GM19324 (cell line): ENCODE measurements around the gene LARGE2.

ENCODE experiments used
- ATAC-seq: cut with Tn5 transposase; IDR thresholded peaks from one replicate; pipeline ENCODE4 v1.9.1; 2021; ENCODE audit warnings: mild to moderate bottlenecking, moderate library complexity; ENCODE audit not compliant: unreplicated experiment, low FRiP score

The LARGE2 gene

DNA sequence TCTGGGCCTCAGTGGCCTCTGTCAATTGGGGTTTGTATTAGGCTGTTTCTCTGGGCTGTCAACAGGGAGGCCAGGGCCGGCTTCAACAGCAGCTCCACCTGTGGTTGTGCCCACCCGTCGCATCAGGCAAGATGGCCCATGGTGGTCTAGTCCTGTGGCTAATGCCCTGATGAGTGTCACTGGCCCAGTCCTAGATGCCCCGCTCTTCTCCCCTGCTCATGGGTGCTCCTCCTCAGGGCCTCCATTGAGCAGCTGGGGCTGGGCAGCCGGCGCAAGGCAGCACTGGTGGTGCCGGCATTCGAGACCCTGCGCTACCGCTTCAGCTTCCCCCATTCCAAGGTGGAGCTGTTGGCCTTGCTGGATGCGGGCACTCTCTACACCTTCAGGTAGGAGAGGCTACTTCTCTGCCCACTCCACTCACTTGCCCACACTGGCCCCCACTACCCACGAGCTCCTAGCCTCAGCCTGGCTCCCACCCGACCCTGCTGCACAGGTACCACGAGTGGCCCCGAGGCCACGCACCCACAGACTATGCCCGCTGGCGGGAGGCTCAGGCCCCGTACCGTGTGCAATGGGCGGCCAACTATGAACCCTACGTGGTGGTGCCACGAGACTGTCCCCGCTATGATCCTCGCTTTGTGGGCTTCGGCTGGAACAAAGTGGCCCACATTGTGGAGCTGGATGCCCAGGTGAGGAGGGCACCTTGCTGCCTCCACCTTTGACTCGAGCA is 5.4 kb downstream of the LARGE2 start:
- ATAC-seq = no peak

DNA sequence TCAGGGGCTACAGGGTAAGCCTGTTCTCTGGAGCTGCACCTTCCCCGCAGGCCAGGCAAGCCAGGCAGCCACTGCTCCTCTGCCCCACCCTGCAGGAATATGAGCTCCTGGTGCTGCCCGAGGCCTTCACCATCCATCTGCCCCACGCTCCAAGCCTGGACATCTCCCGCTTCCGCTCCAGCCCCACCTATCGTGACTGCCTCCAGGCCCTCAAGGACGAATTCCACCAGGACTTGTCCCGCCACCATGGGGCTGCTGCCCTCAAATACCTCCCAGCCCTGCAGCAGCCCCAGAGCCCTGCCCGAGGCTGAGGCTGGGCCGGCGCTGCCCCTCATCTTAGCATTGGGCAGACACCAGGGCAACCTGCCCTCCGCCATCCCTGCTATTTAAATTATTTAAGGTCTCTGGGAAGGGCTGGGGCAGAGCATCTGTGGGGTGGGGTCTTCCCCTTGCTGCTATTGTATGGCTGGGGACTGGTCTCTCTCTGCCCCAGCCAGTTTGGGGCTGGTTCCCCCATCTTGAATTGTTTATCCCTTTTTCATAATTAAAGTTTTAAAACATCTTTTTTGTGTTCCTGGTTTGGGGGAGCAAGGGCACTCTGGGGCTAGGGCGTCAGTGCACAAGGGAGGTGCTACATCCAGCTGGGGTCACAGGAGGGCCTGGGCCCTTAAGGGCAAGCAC is 6.2 kb downstream of the LARGE2 start:
- ATAC-seq = no peak

DNA sequence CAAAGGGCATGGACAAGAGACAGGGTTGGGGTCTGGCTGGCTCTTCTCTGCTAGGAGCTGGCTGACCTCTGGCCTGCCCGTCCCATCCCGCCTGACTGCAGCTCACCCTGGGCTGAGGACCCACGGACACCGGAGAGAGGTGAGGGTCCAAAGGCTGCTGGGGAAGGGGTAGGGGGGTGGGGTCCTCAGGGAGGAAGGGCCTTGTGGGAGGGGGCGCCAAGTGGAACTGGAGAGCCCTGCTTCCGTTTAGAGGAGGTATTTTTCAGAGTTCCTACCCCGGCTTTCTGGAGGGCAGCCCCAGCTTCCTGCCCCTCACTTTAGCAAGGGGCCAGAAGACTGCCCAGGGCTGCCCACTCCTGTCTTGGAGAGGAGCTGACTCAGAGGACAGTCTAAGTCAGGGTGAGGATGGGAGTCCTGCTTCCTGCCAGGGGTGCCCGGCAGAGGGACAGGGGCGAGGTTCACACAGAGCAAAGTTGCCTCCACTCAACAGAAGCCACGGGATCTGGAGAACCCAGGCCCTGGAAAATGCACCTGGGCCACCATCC is 7.1 kb downstream of the LARGE2 start:
- peak; percentile 16 for ATAC-seq

DNA sequence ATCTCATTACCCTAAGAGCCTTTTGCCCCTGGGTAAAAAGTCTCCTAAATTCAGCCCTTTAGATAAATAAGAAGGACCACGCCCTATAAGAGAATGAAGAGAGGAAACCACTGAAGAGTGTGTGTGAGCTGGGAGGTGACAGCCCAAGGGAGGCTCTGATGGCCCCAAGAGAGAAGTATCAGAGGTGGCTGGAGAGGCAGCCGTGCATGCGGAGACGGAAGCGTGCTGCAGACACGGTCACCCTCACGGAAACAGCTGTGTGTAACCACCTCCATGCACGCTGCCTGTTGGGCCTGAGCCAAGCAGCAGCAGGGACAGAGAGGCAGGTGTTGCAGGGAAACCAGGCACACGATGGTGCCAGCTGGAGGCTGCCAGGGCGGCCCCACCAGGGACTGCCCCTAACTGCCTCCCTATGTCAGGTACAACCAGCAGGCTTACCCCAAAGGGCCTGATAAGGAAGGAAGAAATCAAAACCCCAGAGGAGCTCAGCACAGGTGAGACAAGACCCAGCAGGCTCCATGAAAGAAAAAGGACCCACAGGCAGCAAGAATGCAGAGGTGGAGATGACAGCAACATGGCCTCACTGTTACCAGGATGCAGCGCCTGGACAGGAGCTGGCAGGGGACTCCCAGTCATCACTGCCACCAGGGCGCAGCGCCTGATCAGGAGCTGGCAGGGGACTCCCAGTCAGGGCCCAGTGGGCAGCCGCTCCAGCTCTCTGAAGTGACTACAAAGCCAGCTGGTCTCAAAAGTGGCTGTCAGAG is 7.8 kb downstream of the LARGE2 start:
- peak; percentile 94 for ATAC-seq

DNA sequence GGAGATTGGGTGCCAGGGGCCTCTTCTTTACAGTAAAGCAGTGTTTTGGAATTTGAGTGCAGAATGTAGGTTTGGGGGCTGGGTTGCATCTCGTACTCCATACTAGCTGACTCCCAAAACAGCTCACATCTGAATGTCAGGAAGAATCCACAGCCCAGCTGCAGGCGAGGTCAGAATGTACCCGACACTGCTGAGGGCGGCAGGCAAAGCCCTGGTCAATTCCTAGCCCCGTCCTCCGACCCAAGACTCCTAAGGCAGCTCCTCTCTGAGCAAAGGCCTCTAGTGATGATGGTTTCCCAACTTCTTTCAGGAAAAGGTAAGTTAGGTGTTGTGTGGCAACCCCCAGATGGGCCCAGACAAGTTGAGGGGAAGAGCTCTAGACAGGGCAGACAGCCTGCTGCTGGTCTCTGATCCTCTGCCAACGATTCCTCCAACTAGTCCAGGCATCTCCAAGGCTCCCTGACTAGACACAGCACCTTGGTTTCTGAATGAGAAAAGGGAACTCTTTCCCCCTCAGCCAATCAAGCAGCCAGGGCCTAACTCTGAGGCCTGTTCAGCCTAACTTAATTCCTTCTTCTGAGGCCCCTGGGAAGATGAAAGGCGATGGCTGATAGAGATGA is 8.6 kb downstream of the LARGE2 start:
- ATAC-seq = no peak

DNA sequence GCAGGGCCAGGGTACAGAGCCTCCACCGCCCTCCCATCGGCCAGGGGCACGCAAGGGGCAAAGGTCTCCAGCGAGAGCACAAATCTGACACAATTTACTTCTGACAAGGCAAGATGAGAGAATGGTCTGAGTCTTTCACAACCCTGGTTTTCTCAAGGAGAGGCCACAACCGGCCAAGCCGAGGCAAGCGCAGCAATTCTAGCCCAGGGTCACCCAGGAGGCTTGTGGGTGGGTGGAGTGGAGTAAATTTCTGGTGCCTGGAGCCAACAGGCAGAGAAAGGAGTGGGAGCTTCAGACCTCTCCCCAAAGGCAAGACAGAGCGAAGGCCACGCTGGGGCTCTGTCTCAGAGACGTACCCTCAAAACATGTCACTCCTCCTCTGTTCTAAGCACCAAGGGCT is 9.3 kb downstream of the LARGE2 start:
- ATAC-seq = no peak

DNA sequence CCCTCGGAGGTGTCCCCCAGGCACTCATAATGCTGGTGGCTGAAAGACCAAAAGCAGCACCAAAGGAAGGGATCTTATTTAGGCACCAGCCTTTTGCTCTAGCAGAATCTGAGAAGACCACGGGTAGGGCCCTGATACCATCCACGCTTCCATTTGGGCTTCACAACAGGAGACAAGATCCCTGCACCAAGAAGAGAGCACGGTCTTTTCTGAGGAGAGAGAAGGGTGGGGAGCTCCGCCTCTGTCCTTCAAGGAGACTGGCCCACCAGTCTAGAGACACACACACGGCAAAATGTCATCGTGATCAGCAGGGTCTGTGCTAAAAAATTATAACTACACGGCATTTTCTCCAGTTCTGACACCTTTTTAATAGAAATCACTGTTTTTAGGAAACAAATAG is 9.8 kb downstream of the LARGE2 start:
- no peak for ATAC-seq

DNA sequence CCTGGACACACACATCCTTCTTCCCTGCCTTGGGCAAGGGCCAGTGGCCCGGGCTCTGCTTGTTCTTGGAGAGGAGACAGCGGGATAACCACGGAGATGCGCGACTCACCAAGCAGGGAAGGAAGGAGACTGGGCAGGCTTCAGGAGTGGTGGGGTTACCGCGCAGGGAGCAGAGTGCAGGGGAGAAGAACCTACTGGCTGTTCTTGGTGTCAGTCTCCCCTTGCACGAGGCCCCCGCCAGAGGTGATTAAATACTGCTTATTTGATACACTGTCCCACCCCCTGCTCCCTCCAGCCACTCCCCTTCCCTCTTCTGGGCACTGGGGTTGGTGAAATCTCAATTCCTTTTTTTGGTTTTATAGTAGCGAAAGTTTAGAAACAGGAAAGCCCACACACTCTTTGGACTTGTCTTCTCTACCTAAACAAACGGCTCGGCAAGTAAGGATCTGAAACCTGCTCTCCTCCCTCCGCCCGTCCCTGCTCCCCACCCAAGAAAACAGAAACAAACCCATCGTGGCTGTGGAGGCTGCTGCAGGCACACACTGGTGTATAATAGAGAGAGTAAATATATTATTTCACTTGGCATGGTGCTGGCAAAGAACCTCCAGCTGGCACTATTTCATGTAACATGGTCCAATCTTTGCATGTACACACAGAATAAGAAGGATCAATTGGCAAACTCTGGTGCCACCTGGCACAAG is 10.8 kb downstream of the LARGE2 start:
- ATAC-seq = no peak

DNA sequence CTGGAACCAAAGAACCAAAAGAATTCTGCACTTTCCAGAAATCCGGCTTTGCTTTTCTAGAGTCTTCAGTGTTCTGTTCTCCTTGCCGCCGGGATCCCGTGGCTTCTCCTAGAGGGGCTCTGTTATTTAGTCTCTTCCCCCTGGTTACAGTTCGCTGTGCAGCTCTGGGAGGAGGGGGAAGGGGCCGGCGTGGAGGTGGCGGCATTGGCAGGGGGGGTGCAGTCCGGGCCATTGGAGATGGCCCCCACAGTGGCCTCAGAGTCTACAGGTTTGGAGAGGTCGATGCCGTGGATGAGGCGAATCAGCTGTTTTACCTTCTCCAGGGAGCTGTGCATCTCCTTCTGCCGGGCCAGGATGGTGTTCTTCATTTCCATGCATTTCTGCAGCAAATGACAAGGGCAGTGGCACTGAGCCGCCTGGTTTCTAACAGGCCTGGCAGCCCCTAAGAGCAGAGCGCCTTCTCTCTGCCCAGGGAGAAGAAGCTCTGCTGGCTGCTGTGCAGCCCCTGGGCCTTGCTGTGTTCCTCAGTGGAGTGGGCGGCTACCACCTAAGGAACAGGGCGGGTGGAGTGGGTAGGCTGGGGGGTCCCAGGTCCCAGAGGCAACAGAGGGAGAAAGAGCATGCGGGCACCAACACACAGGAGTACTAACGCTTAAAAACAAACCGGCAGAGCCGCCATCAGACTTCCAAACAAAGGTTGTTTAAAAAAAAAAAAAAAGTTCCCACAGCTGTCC is 11.6 kb downstream of the LARGE2 start:
- no peak for ATAC-seq

DNA sequence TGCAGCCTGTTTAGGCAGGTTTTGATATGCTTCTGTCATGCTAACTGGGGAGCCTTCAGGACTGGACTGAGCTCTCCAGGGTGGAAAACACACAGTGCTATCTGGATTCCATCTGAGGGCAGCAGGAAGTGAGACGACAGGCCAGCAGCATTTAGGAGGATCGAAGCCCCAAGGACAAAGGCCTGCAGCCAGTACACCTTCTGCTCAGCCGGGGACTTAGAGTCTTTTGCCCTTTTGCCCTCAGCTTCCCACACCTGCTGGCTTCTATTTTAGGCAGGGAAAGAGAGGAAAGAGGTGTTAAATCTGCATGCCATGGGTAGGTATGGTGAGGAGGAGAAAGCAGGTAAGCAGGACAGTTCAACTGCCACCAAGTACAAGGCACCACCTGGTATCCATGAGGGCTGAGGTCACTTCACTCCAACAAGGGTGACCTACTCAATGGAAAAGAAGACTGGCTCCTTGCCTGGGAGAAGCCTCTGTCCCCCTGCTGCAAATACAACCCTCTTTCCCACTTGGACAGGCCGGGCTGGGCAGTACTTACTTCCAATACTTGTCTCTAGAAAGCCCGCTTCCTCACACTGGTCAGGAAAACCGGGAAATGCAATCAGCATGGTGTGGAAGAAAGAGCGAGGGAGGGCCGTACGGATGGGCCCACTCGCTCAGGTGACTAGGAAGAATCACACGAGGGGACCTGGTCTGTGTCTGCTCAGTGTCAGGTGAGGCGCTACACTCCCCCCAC is 12.3 kb downstream of the LARGE2 start:
- no peak for ATAC-seq

DNA sequence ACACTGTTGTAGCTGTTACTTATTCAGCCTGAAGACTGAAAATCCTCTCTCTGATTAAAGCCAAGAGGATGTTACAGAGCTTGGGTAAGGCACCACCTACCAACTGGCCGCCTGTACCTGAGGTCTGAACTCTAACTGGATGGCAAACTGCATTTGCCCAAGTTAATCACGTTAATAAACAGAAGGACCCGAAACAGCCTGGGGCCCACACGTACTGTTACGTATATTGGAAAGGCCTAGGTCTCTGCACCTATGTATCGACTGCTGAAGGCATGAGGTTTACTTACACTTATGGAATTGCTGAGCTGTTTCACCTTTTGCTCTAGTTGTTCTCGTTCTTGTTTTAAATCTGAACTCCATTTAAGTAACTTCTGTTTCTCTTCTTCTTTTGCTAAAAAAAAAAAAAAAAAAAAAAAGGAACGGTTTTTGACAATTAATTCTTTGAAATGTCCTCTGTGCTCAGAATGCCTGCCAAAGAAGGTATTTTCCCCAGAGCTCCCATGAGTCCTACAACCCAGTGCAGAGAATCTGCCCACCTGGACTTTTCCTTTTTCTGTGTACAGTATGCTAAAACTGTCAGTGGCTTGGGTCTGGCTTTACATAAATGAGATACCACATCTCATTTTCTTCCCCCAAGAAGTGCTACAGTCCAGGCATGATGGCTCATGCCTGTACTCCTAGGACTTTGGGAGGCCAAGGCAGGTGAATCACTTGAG is 13.1 kb downstream of the LARGE2 start:
- no peak for ATAC-seq

DNA sequence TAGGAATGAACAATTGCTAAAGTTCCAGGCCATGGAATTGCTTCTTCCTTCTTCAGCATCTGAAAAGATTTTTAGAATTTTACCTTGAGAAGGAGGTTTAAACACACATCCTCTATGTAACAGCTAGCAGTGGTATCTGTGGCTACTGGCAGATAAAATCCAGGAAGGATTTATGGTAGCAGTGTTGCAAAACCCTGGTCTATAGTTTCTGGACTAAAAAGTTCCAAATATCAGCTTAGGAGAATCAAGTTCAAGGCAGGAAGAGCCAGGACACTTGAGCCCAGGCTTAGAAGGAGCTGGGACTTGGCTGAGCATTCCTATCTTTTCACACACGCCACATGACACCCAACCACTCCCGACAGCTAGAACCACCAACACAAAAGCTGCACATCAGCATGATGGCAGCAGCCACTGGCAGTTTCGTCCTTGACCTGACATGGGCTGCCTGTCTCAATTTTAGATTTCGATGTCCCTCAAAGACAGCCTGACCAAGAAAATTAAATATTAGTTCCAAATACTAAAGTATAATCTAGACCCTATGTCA is 14.1 kb downstream of the LARGE2 start:
- no peak for ATAC-seq

DNA sequence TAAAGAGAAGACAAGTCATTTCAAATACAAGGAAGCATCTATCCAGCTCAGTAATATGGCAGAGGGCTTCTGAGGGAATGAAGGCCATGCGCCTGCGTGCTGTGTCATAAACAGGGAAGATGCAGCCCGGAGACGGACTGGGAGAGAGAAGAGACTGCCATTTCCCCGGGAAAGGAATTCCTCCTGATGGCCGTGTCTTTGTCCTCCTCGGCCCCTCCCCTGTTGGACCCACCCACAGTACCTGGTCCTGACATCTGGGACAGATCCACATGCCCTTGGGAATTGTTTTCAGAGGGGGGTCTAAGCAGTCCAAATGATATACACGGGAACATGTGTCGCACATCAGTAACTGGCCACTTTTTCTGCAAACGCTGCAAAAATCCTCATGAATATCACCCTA is 15.5 kb downstream of the LARGE2 start:
- ATAC-seq = no peak

DNA sequence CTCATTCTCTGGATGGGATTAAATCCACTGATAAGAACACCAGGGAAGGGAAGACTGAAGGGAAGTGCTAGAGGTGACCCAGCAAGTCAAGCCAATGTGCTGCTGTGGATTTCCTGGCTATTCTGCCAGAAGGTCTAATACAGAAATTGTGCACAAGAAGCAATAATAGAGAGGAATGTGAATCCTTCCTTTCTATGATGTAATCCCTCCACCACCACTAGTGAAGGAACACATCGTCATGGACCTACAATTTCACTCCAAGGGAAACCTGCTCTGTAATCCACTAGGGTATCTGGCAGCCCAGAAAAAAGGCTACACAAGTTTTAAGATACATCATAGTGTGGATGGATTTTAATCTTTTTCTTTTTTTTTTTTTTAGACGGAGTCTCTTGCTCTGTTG is 17.4 kb downstream of the LARGE2 start:
- ATAC-seq = no peak

DNA sequence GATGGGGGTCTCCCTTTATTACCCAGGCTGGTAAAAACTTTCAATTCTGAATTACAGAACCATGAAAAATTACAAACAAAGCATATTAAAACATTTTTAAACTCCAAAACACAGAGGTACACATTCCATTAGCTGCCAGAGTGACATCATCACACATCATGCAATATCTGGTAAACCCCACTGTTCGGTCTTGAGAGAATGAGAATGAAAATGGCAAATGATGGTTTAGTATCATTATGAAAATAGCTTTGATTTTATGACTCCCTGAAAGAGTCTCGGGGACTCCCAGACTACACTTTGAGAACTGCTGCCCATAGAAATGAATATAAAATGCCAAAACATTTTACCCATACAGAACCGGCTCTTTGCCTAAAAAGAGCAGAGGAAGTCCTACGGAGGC is 18.8 kb downstream of the LARGE2 start:
- ATAC-seq = no peak

DNA sequence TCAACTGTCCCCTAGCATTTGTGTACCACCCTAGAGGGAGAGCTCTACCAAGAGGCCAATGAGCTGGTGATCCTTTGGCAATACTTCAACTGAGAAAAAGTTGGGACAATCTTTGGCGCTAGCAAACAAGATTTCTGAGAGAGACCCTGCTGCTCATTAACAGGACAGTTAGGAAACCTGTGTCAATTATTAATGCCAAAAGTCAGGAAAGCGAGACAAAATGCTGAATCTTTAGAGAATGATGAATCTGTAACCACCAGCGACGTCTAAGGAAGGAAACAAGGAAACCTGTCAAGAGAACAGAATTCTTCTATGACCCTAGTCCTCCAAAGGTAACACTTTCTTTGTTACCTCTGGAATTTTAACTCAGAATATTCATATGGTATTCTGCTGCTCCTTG is 19.9 kb downstream of the LARGE2 start:
- no peak for ATAC-seq

DNA sequence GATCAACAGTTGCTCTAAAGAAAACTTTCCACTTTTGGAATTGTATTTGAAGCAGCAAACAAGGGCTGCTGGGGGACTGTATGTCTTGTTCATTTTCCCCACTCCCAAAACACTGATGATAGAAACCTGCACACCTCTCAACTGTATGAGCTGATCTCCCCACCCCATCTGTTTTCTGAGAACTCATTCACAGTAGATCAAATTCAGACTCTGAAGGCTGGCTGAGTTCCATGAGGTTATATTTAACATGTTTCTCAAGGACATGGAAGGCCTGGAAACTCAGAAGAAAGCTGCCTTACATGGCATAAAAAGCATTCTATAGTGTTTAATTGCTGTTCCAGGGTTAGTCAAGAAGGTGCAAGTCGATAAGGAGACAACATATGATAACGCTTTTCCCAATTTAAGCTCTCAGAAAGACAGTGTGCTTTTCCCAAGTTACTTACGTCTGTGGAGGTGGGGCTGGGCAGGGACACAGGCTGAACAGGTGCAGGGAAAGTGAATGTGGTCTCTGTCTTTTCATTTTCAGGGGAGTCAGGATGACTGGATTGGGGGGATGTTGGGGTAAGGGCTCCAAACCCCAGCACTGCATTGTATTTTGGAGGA is 23.0 kb downstream of the LARGE2 start:
- no peak for ATAC-seq

DNA sequence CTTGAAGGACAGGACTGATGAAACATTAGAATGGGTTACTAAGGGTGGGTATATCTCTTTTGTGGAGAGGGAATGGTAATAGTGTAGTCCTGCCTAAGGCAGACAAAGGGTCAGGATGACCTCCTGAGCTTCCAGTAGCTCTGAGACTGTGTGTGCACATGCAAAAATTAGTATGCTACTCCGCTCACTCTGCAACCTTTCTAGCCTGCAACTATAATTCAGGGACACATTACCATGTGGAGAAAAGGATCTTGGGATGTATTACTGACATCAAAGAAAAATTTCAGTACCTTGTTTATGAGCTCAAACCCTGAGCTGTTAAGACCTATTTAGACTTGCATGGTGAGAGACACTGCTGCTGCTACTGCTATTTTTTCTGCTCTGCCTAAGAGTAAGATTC is 25.4 kb downstream of the LARGE2 start:
- ATAC-seq = no peak
